ENCODE results near the gene NUP35. TPM values are rescaled to one million over a fixed set of nuclear protein-coding genes. Genes with fewer than 3 reads are reported as not detected.
A peak's percentile ranks its signal among the peaks of the same experiment; 100 is the strongest.

Gene NUP35
- total and polyA plus RNA-seq, 2 of the 4 experiments (the other 2 are of a cell fraction), result 10.9 to 23.3 TPM

GRCh38 chr2:183124957-183125255, 663 bp downstream of the NUP35 start:
- Histone ChIP-seq H3K4me1 (ENCODE audit: control insufficient read depth, insufficient read depth, low read length) (peaks cover 4% of the 10 kb centered on the region; the same call in 1 of the 2 replicates), H4K5ac (ENCODE audit: low read depth, low read length) (peak overlapping the region; percentile 23; the same call in 1 of the 2 replicates), H2AK9ac (replicated peaks; ENCODE audit: low read depth, low read length, poor library complexity) (peak overlapping the region; percentile 85), H3K79me1 (ENCODE audit: low read depth in 1 of 2, low read length in 2 of 2) (peaks cover 0 to 17% of the 10 kb centered on the region in 2 experiments; a peak in 2 of 4 replicates), H3K36me3 (ENCODE audit: control insufficient read depth, insufficient read depth, low read length) (peaks cover 2% of the 10 kb centered on the region; the same call in 1 of the 2 replicates), H3K27ac (ENCODE audit: insufficient read depth, low read length) (peak overlapping the region; percentile 77; the same call in 1 of the 2 replicates), H2BK15ac (ENCODE audit: low read depth, low read length) (no peak overlapping the region), H4K91ac (ENCODE audit: insufficient read depth, low read depth, low read length) (no peak overlapping the region), H2AK5ac (ENCODE audit: low read depth, low read length) (no peak overlapping the region), H3K56ac (ENCODE audit: extremely low read depth, insufficient read depth, low read length) (peak overlapping the region; percentile 47; the same call in 1 of the 2 replicates), H2BK20ac (ENCODE audit: low read depth, low read length) (no peak overlapping the region), H3K4me3 (ENCODE audit: insufficient read depth, low read depth, low read length) (peak overlapping the region; percentile 61), H3K4me2 (ENCODE audit: low read depth, low read length) (peak overlapping the region; percentile 95), H3K27me3 (ENCODE audit: control insufficient read depth, insufficient read depth, low read length) (no peaks in the 10 kb centered on the region), H3K9ac (ENCODE audit: low read depth, low read length) (peak overlapping the region; percentile 70), H3K9me3 (ENCODE audit: control insufficient read depth, insufficient read depth, low read length) (no peaks in the 10 kb centered on the region), H3K23ac (ENCODE audit: low read depth, low read length) (peak overlapping the region; percentile 82; the same call in 1 of the 2 replicates), H4K8ac (ENCODE audit: low read depth in 2 of 2, low read length in 2 of 2) (peak overlapping the region; percentile 89 to 92; a peak in 2 of 4 replicates), H3K9me1 (ENCODE audit: insufficient read depth, low read length) (no peaks in the 10 kb centered on the region), H3K14ac (replicated peaks; ENCODE audit: low read depth, low read length) (no peak overlapping the region), H2BK5ac (ENCODE audit: low read depth, low read length, poor library complexity, severe bottlenecking) (peak overlapping the region; percentile 12), H3K18ac (ENCODE audit: low read depth, low read length) (no peak overlapping the region), H2BK120ac (ENCODE audit: low read depth, low read length) (no peak overlapping the region), H3K4ac (ENCODE audit: low read depth, low read length) (peak overlapping the region; percentile 44; the same call in 1 of the 2 replicates), H4K20me1 (ENCODE audit: insufficient read depth, low read length) (no peaks in the 10 kb centered on the region), H2AFZ (replicated peaks; ENCODE audit: low read length, poor library complexity) (peak overlapping the region; percentile 94)
- ATAC-seq (ENCODE audit: low read depth) (no peak), DNase-seq (no peak)
- BruUV-seq (replicated peaks), result no TSS peak
- dilution Hi-C loops (cut with HindIII; ENCODE audit: low sequenced_read_pairs, unreplicated experiment), result no loop called here
- in situ Hi-C loops (cut with MboI; ENCODE audit: low sequenced_read_pairs), result no loop called here
- no CpG with 5 or more reads among the region's 10 CpGs for WGBS, 2 experiments (ENCODE audit: extremely low coverage in 2 of 2, insufficient read length in 1 of 2)
- intact Hi-C loops (cut with micrococcal nuclease), result loop anchor here (5.0 kb wide), 1 partner anchor 88 kb away; the partner anchor contains the start of gene NCKAP1
- TF ChIP-seq ELK1 (IDR thresholded peaks at IDR 0.05; ENCODE audit: borderline replicate concordance, low read depth, low read length), result no peak
- POLR2A ChIA-PET (ENCODE audit: unreplicated experiment), result no interaction called here
- CTCF ChIA-PET, result interaction anchor here (0.5 to 0.7 kb wide), 2 partner anchors 57 to 67 kb away, joined by 3 to 6 read pairs; no protein-coding TSS in a partner anchor
